ENCODE measurements around the gene MAMDC2.

The MAMDC2 gene

GRCh38 chr9:70043689-70044489, at the start of gene MAMDC2:
MAMDC2 (plus strand) TSS chr9:70043848; CDS start chr9:70044198, 350 bp downstream.
- no peaks in the 10 kb centered on the region for H4K20me1 ChIP-seq (ENCODE audit: insufficient read depth, low read length, poor library complexity, severe bottlenecking)
- no peaks in the 10 kb centered on the region for H3K36me3 ChIP-seq (ENCODE audit: insufficient read depth, low read length)
- no peak within 1 kb of the TSS for H3K4me2 ChIP-seq (ENCODE audit: low read depth, low read length, poor library complexity, severe bottlenecking)
- H3K4me1 ChIP-seq (ENCODE audit: insufficient read depth, low read length, poor library complexity, severe bottlenecking), result peaks cover 35% of the 10 kb centered on the region
- H2AFZ ChIP-seq (ENCODE audit: low read length), result no peak within 1 kb of the TSS
- H3K9me3 ChIP-seq (ENCODE audit: insufficient read depth, low read depth, low read length), result no peaks in the 10 kb centered on the region
- H3K4me3 ChIP-seq (ENCODE audit: low read length, poor library complexity, severe bottlenecking), result no peak within 1 kb of the TSS
- no peaks in the 10 kb centered on the region for H3F3A ChIP-seq (ENCODE audit: low read depth)
- H3K9ac ChIP-seq (ENCODE audit: low read depth, low read length, poor library complexity, severe bottlenecking), result no peak within 1 kb of the TSS
- TF ChIP-seq CTCF (conservative IDR thresholded peaks at IDR 0.05; ENCODE audit: low read length) (no peak), EZH2phosphoT487 (IDR thresholded peaks at IDR 0.05; ENCODE audit: borderline replicate concordance) (no peak)
- no peaks in the 10 kb centered on the region for H3K79me2 ChIP-seq (ENCODE audit: insufficient read depth, low read length)
- H3K9me2 ChIP-seq (replicated peaks; ENCODE audit: low read depth, low read length), result no peaks in the 10 kb centered on the region
- no peaks in the 10 kb centered on the region for H3K27me3 ChIP-seq (ENCODE audit: insufficient read depth, low read length, poor library complexity, severe bottlenecking)

GRCh38 chr9:69995846-69996245, 47.8 kb upstream of the MAMDC2 start:
- no peaks in the 10 kb centered on the region for H3F3A ChIP-seq (ENCODE audit: low read depth)
- H3K4me1 ChIP-seq (ENCODE audit: insufficient read depth, low read length, poor library complexity, severe bottlenecking), result no peaks in the 10 kb centered on the region
- no peaks in the 10 kb centered on the region for H3K9me3 ChIP-seq (ENCODE audit: insufficient read depth, low read depth, low read length)
- no peaks in the 10 kb centered on the region for H3K27me3 ChIP-seq (ENCODE audit: insufficient read depth, low read length, poor library complexity, severe bottlenecking)
- H3K4me3 ChIP-seq (ENCODE audit: low read length, poor library complexity, severe bottlenecking), result no peak overlapping the region
- TF ChIP-seq EZH2phosphoT487 (IDR thresholded peaks at IDR 0.05; ENCODE audit: borderline replicate concordance) (no peak), CTCF (conservative IDR thresholded peaks at IDR 0.05; ENCODE audit: low read length) (no peak)
- no peaks in the 10 kb centered on the region for H3K9me2 ChIP-seq (replicated peaks; ENCODE audit: low read depth, low read length)
- H3K9ac ChIP-seq (ENCODE audit: low read depth, low read length, poor library complexity, severe bottlenecking), result no peak overlapping the region
- H3K36me3 ChIP-seq (ENCODE audit: insufficient read depth, low read length), result no peaks in the 10 kb centered on the region
- no peaks in the 10 kb centered on the region for H4K20me1 ChIP-seq (ENCODE audit: insufficient read depth, low read length, poor library complexity, severe bottlenecking)
- no peak overlapping the region for H2AFZ ChIP-seq (ENCODE audit: low read length)
- no peaks in the 10 kb centered on the region for H3K79me2 ChIP-seq (ENCODE audit: insufficient read depth, low read length)
- no peak overlapping the region for H3K4me2 ChIP-seq (ENCODE audit: low read depth, low read length, poor library complexity, severe bottlenecking)

GRCh38 chr9:69996967-69997366, 46.7 kb upstream of the MAMDC2 start:
- Histone ChIP-seq H3K9me3 (ENCODE audit: insufficient read depth, low read depth, low read length) (no peaks in the 10 kb centered on the region), H3K36me3 (ENCODE audit: insufficient read depth, low read length) (no peaks in the 10 kb centered on the region), H3K9ac (ENCODE audit: low read depth, low read length, poor library complexity, severe bottlenecking) (no peak overlapping the region), H2AFZ (ENCODE audit: low read length) (no peak overlapping the region), H3K4me1 (ENCODE audit: insufficient read depth, low read length, poor library complexity, severe bottlenecking) (no peaks in the 10 kb centered on the region), H4K20me1 (ENCODE audit: insufficient read depth, low read length, poor library complexity, severe bottlenecking) (no peaks in the 10 kb centered on the region), H3K4me2 (ENCODE audit: low read depth, low read length, poor library complexity, severe bottlenecking) (no peak overlapping the region), H3K27me3 (ENCODE audit: insufficient read depth, low read length, poor library complexity, severe bottlenecking) (no peaks in the 10 kb centered on the region), H3K4me3 (ENCODE audit: low read length, poor library complexity, severe bottlenecking) (no peak overlapping the region), H3F3A (ENCODE audit: low read depth) (no peaks in the 10 kb centered on the region), H3K79me2 (ENCODE audit: insufficient read depth, low read length) (no peaks in the 10 kb centered on the region), H3K9me2 (replicated peaks; ENCODE audit: low read depth, low read length) (no peaks in the 10 kb centered on the region)
- TF ChIP-seq CTCF (conservative IDR thresholded peaks at IDR 0.05; ENCODE audit: low read length) (no peak), EZH2phosphoT487 (IDR thresholded peaks at IDR 0.05; ENCODE audit: borderline replicate concordance) (no peak)
